ENCODE data around the gene PSMD13. TPM values are rescaled to one million over a fixed set of nuclear protein-coding genes. Genes with fewer than 3 reads are reported as not detected.

Gene PSMD13
- total and polyA plus RNA-seq, 2 of the 4 experiments (the other 2 are of a cell fraction), result 177 to 217 TPM

- WGBS, 2 experiments (ENCODE audit: extremely low coverage in 2 of 2, insufficient read length in 1 of 2), result 77% methylated on average over 14 of the region's 35 CpGs; no CpG with 5 or more reads in 1 of the 2 experiments
- Histone ChIP-seq H3K79me1 (ENCODE audit: low read depth in 1 of 2, low read length in 2 of 2) (no peaks in the 10 kb centered on the region), H3K4me1 (ENCODE audit: control insufficient read depth, insufficient read depth, low read length) (no peaks in the 10 kb centered on the region; the same call in 1 of the 2 replicates), H3K14ac (replicated peaks; ENCODE audit: low read depth, low read length) (no peak overlapping the region), H2BK120ac (ENCODE audit: low read depth, low read length) (no peak overlapping the region), H3K4ac (ENCODE audit: low read depth, low read length) (no peak overlapping the region), H3K9ac (ENCODE audit: low read depth, low read length) (no peak overlapping the region), H3K4me2 (ENCODE audit: low read depth, low read length) (no peak overlapping the region), H4K5ac (ENCODE audit: low read depth, low read length) (no peak overlapping the region), H3K18ac (ENCODE audit: low read depth, low read length) (no peak overlapping the region), H2AK5ac (ENCODE audit: low read depth, low read length) (no peak overlapping the region), H2AK9ac (replicated peaks; ENCODE audit: low read depth, low read length, poor library complexity) (no peak overlapping the region), H3K23ac (ENCODE audit: low read depth, low read length) (no peak overlapping the region), H4K20me1 (ENCODE audit: insufficient read depth, low read length) (no peaks in the 10 kb centered on the region), H3K9me1 (ENCODE audit: insufficient read depth, low read length) (no peaks in the 10 kb centered on the region), H3K27me3 (ENCODE audit: control insufficient read depth, insufficient read depth, low read length) (peaks cover 8% of the 10 kb centered on the region), H2BK5ac (ENCODE audit: low read depth, low read length, poor library complexity, severe bottlenecking) (no peak overlapping the region), H3K56ac (ENCODE audit: extremely low read depth, insufficient read depth, low read length) (no peak overlapping the region), H2BK15ac (ENCODE audit: low read depth, low read length) (no peak overlapping the region), H3K4me3 (ENCODE audit: insufficient read depth, low read depth, low read length) (no peak overlapping the region), H2AFZ (replicated peaks; ENCODE audit: low read length, poor library complexity) (no peak overlapping the region), H3K36me3 (ENCODE audit: control insufficient read depth, insufficient read depth, low read length) (peaks cover 16% of the 10 kb centered on the region), H3K9me3 (ENCODE audit: control insufficient read depth, insufficient read depth, low read length) (no peaks in the 10 kb centered on the region), H4K91ac (ENCODE audit: insufficient read depth, low read depth, low read length) (no peak overlapping the region), H2BK20ac (ENCODE audit: low read depth, low read length) (no peak overlapping the region), H3K27ac (ENCODE audit: insufficient read depth, low read length) (no peak overlapping the region), H4K8ac (ENCODE audit: low read depth in 2 of 2, low read length in 2 of 2) (no peak overlapping the region)
- DNase-seq, result no peak
- no TSS peak for BruUV-seq (replicated peaks)
- ChIA-PET CTCF (no interaction called here), POLR2A (ENCODE audit: unreplicated experiment) (no interaction called here)
- intact Hi-C loops (cut with micrococcal nuclease) (no loop called here), in situ Hi-C loops (cut with MboI; ENCODE audit: low sequenced_read_pairs) (no loop called here), dilution Hi-C loops (cut with HindIII; ENCODE audit: low sequenced_read_pairs, unreplicated experiment) (no loop called here)
- no peak for ATAC-seq (ENCODE audit: low read depth)
- TF ChIP-seq USF2 (IDR thresholded peaks at IDR 0.05; ENCODE audit: low read depth, low read length), result no peak
- TF ChIP-seq CTCF (conservative IDR thresholded peaks at IDR 0.05; ENCODE audit: low read depth, low read length), result no peak
- no peak for TF ChIP-seq MXI1 (IDR thresholded peaks at IDR 0.05; ENCODE audit: borderline replicate concordance, low read depth, low read length)
- TF ChIP-seq MAZ (IDR thresholded peaks at IDR 0.05; ENCODE audit: borderline replicate concordance, low read depth, low read length), result no peak
- TF ChIP-seq CHD1 (IDR thresholded peaks at IDR 0.05; ENCODE audit: low read depth, low read length), result no peak
- TF ChIP-seq MAFK (IDR thresholded peaks at IDR 0.05; ENCODE audit: low read depth, low read length), result no peak
- TF ChIP-seq FOS (IDR thresholded peaks at IDR 0.05; ENCODE audit: low read depth, low read length), result no peak
- no peak for TF ChIP-seq CEBPB (IDR thresholded peaks at IDR 0.05; ENCODE audit: low read depth, low read length)
- TF ChIP-seq RFX5 (IDR thresholded peaks at IDR 0.05; ENCODE audit: low read depth, low read length), result no peak
- no peak for TF ChIP-seq RAD21 (IDR thresholded peaks at IDR 0.05; ENCODE audit: low read length)
- no peak for TF ChIP-seq BHLHE40 (IDR thresholded peaks at IDR 0.05; ENCODE audit: low read depth, low read length)
- no peak for TF ChIP-seq POLR2A (IDR thresholded peaks at IDR 0.05; ENCODE audit: low read depth, low read length)
- TF ChIP-seq NFE2L2 (IDR thresholded peaks at IDR 0.05; ENCODE audit: low read depth, low read length), result no peak
- no peak for TF ChIP-seq ELK1 (IDR thresholded peaks at IDR 0.05; ENCODE audit: borderline replicate concordance, low read depth, low read length)
- no peak for TF ChIP-seq RCOR1 (IDR thresholded peaks at IDR 0.05; ENCODE audit: insufficient replicate concordance, low read length)
Measured at GRCh38 chr11:296171-297050, 59.6 kb downstream of the PSMD13 start.
